Activated CD8-positive, alpha-beta memory T cell treated with anti-CD3 and anti-CD28 coated beads, Interleukin-2, amount 10 ng/mL, durations not matched to agents 7 days and 5 days (primary cell): Measurements from ENCODE around the gene RPTOR. TPM values are rescaled to one million over a fixed set of nuclear protein-coding genes. Genes with fewer than 3 reads are reported as not detected.

Experiments used
- ATAC-seq: fragments of 150-1000 bp; cut with Tn5 transposase; one replicate; pipeline ENCODE4 v1.10.0; 2021; ENCODE audit warnings: moderate library complexity
- CTCF ChIA-PET: fragments of 350-600 bp; sonication (Branson Sonifier 250); formaldehyde crosslinking; loops from one replicate; lab custom pipeline; 2021; ENCODE audit warnings: antibody characterized with exemption; lab: Charles Lee
- DNase-seq: peaks from one replicate; pipeline ENCODE4 v3.0.0-alpha.2; 2020
- H3K27ac Mint-ChIP-seq: one replicate; pipeline ENCODE4 v1.8.0; 2021; ENCODE audit warnings: mild to moderate bottlenecking, mixed read lengths
- H3K27me3 Mint-ChIP-seq: one replicate; pipeline ENCODE4 v1.8.0; 2021; ENCODE audit warnings: mixed read lengths
- H3K36me3 Mint-ChIP-seq: one replicate; pipeline ENCODE4 v1.8.0; 2021; ENCODE audit warnings: mild to moderate bottlenecking, mixed read lengths
- H3K4me1 Mint-ChIP-seq: one replicate; pipeline ENCODE4 v1.8.0; 2021; ENCODE audit warnings: mixed read lengths
- H3K4me3 Mint-ChIP-seq: one replicate; pipeline ENCODE4 v1.8.0; 2021; ENCODE audit warnings: mild to moderate bottlenecking, moderate library complexity, mixed read lengths
- H3K9me3 Mint-ChIP-seq: one replicate; pipeline ENCODE4 v1.8.0; 2022; ENCODE audit warnings: low read depth, mixed read lengths
- total RNA-seq, 2 experiments: library from RNA; stranded (reverse); gene quantifications; one replicate each; pipeline ENCODE4 v1.2.3, GENCODE V29; 2021

The RPTOR gene
- total RNA-seq, 2 experiments from 2014 or later, result 60.4 to 87.0 TPM

DNA sequence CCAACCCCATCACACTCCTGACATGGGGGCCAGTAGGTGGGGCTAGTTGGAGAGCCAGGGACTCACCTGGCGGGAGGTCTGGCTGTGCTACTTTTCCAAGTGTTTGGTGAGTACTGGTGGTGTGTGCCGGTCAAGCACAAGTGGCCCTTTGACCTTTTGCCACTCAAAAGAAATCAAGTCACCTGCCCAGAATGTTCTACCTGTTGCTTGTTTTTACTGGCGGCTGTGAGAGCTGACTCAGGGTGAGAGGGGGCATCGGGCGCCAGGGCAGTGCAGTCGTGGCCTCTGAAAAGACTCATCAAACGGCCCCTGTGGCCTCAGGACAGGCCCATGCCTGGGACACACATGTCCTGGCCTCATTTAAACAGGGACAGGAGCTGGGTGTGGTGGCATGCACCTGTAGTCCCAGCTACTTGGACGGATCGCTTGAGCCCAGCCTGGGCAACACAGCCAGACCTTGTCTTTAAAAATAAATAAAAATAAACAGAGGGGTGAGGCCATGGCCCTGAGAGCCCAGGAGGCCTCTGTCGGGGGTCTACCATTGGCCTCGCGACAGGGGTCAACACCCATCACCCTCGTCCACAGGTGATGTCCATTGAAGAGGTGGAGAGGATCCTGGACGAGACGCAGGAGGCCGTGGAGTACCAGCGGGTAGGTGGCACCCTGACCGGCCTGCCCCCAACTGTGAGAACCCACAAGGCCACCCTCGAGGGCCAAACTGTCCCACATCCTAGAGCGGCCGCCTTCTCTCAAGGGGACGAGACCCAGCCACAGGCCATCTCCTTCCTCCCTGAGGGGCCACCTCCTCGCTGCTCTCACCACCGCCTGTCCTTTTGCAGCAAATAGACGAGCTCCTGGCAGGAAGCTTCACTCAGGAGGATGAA lies 452.0 kb downstream of the RPTOR start:
- H3K9me3 Mint-ChIP-seq, result no peaks in the 10 kb centered on the region
- no peak overlapping the region for H3K4me3 Mint-ChIP-seq
- H3K4me1 Mint-ChIP-seq, result peaks cover 22% of the 10 kb centered on the region
- no peak for DNase-seq
- H3K36me3 Mint-ChIP-seq, result peaks cover 13% of the 10 kb centered on the region
- no peak for ATAC-seq
- CTCF ChIA-PET, result interaction anchor here (1.1 kb wide), 1 partner anchor 98 kb away, joined by 3 read pairs; no protein-coding TSS in a partner anchor
- H3K27ac Mint-ChIP-seq, result no peak overlapping the region
- H3K27me3 Mint-ChIP-seq, result peaks cover 2% of the 10 kb centered on the region

DNA sequence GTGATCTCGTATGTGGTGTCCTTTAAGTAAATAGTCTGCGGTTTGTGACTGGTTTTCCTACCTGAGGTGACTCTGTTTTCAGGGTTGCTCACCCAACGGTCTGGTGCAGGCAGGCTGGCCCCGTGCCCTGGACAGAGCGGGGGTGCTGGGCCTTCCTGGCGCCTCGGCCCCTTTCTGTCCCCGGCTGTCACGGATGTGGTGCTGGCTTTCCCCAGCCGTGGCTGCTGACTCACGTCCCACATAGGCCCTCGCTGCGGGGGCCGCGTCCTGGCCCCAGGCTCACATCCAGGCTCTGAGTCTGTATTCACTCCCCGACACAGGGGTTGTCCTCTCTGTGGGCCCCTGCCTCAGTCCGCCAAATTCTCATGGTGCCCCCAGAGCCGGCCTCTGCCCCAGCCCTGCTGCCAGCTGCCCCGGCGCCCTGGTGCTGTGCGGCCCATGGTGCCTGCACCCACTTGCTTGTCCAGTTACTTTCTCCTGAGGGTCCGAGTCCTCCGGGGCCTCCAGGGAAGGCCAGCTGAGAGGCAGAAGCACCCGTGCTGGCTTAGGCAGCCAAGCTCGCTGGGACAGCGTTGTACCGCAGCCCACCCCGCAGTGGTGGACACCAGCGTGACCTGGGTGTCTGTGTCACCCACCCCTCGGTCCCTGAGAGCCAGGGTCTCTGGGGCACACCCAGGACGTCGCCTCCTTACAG lies 452.9 kb downstream of the RPTOR start:
- peaks cover 23% of the 10 kb centered on the region for H3K4me1 Mint-ChIP-seq
- CTCF ChIA-PET, result interaction anchor here (1.1 kb wide), 1 partner anchor 97 kb away, joined by 3 read pairs; no protein-coding TSS in a partner anchor
- peak; percentile 26 for ATAC-seq
- no peak overlapping the region for H3K27ac Mint-ChIP-seq
- no peak overlapping the region for H3K4me3 Mint-ChIP-seq
- H3K36me3 Mint-ChIP-seq, result peaks cover 13% of the 10 kb centered on the region
- no peaks in the 10 kb centered on the region for H3K9me3 Mint-ChIP-seq
- peak; percentile 40 for DNase-seq
- H3K27me3 Mint-ChIP-seq, result peaks cover 7% of the 10 kb centered on the region

DNA sequence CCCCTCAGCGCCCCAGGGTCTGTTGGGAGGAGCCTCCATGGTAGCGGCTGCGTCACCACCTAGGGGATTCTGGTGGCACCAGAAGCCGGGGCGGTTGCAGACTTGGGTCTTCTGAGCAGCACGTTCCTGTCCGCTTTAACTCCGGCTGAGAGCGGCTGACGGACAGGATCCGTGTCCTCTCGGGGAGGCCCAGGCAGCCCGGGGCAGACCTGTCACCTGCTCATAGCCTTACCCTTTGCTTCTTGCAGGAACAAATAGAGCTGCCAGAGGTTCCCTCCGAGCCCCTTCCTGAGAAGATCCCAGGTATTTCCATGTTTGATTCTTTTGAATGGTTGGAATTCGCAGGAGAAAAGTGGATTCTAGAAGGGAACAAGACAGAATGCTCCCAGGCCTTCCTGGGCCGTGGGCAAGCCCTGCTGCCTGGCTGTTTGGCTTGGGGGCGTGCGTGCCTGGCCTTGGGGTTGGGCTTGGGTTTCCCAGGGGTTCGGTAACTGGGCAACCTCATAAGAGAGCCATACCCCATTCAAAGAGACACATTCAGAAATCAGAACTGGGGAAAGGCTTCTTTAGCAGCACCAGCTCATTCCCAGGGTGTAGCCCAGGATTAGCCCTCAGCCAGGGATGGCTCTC lies 453.6 kb downstream of the RPTOR start:
- no peak for ATAC-seq
- H3K4me1 Mint-ChIP-seq, result peaks cover 17% of the 10 kb centered on the region
- CTCF ChIA-PET, result interaction anchor here (0.9 to 1.5 kb wide), 3 partner anchors 9 to 103 kb away, joined by 3 to 5 read pairs (median 3); no protein-coding TSS in a partner anchor
- no peak overlapping the region for H3K4me3 Mint-ChIP-seq
- H3K27me3 Mint-ChIP-seq, result peaks cover 14% of the 10 kb centered on the region
- H3K36me3 Mint-ChIP-seq, result peaks cover 13% of the 10 kb centered on the region
- no peak for DNase-seq
- H3K9me3 Mint-ChIP-seq, result no peaks in the 10 kb centered on the region
- no peak overlapping the region for H3K27ac Mint-ChIP-seq

DNA sequence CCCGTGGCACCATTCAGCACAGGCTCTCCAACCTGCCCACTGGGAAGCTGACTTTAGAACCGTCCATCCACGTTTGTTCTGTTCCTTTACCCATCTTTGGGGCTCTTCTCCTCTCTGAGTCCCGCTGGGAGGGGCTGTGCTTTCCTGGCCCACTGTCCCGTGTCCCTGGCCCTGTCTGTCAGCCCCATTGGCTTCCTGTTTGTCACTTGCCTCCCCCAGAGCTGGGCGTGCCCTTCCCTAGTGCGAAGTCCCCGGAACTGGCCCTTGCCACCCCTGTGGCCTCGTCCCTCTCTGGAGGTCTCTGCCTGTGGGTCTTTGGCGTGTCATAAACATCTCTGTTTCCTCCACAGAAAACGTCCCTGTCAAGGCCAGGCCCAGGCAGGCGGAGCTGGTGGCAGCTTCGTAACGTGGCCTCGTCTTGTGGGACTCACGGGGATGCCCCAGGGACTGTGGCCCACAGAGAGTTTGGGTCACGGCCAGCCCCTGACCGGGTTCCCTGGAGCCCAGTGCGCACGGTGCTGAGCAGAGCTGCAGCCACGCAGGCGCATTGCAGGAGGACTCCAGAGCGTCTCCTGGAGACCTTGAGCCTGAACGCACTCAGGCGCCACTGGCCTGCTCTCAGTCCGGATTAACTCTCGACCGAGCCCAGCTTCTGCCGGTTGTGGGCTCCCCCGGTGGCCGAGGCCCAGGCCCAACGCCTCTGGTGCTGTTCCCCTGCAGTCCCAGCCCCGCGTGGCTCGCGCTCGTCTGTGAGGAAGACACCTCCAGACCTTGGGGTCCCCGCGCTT lies 454.3 kb downstream of the RPTOR start:
- CTCF ChIA-PET, result interaction anchor here (0.9 to 1.5 kb wide), 3 partner anchors 10 to 103 kb away, joined by 3 to 5 read pairs (median 3); no protein-coding TSS in a partner anchor
- Mint-ChIP-seq H3K27me3 (peaks cover 19% of the 10 kb centered on the region), H3K4me1 (peaks cover 17% of the 10 kb centered on the region), H3K4me3 (no peak overlapping the region), H3K9me3 (no peaks in the 10 kb centered on the region), H3K36me3 (peaks cover 13% of the 10 kb centered on the region), H3K27ac (no peak overlapping the region)
- ATAC-seq (no peak), DNase-seq (no peak)

DNA sequence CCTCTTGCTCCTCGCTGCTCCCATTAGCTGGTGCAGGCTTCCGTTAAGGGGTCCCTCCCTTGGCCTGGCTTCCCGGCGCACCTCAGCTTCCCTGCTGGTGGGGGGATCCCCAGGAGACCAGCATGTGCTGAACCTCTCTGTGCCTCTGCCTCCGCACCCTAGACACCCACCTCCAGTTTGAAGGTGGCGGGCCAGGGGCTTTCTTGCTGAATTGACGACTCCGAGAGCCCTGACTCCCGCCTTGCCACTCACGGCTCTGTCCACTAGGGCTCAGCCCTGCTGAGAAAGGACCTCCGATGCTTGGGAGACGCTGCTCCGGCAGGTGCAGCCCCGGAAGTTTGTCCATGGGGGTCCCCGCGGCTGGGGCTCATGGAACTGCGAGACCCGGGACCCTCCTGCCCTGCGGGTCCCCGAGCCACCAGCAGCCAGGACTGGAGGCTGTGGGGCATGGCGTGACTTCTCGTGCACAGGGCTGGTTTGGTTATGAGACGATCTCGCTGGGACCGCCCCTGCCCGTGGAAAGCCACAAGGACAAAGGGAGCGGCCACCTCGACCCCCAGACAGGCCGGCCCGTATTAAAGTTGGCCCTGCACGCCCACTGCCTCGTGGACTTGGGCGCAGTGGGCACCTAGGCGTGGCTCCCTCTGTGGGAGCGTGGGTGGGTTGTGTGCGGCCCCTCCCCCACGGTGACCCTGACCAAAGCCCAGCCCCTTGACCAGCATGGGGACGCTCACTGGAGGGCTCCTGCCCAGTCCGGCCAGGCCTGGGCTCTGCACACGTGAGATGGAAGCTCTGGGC lies 455.1 kb downstream of the RPTOR start:
- no peaks in the 10 kb centered on the region for H3K9me3 Mint-ChIP-seq
- H3K27me3 Mint-ChIP-seq, result peaks cover 23% of the 10 kb centered on the region
- ATAC-seq, result no peak
- no peak overlapping the region for H3K27ac Mint-ChIP-seq
- H3K4me3 Mint-ChIP-seq, result no peak overlapping the region
- CTCF ChIA-PET, result interaction anchor here (1.5 kb wide), 1 partner anchor 11 kb away, joined by 5 read pairs; no protein-coding TSS in a partner anchor
- peaks cover 13% of the 10 kb centered on the region for H3K36me3 Mint-ChIP-seq
- DNase-seq, result no peak
- peaks cover 21% of the 10 kb centered on the region for H3K4me1 Mint-ChIP-seq

DNA sequence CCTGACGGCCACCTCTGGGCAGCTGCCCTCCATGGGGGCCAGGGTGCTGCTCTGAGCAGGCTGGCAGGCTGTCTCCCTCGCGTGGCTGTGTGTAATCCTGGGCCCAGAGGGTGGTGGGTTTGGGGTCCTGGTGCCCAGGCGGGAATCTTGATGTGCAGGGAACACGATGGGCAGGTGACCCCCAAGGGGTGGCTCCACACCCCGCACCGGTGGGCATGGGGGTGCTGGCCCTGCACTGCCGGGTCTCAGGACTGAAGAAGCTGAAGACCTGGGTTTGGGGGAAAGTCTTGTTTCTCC lies 455.6 kb downstream of the RPTOR start:
- Mint-ChIP-seq H3K4me1 (peaks cover 24% of the 10 kb centered on the region), H3K4me3 (no peak overlapping the region), H3K27ac (no peak overlapping the region), H3K9me3 (no peaks in the 10 kb centered on the region), H3K36me3 (peaks cover 13% of the 10 kb centered on the region), H3K27me3 (peaks cover 27% of the 10 kb centered on the region)
- CTCF ChIA-PET, result interaction anchor here (1.3 kb wide), 1 partner anchor 87 kb away, joined by 3 read pairs; no protein-coding TSS in a partner anchor
- ATAC-seq, result no peak
- no peak for DNase-seq

DNA sequence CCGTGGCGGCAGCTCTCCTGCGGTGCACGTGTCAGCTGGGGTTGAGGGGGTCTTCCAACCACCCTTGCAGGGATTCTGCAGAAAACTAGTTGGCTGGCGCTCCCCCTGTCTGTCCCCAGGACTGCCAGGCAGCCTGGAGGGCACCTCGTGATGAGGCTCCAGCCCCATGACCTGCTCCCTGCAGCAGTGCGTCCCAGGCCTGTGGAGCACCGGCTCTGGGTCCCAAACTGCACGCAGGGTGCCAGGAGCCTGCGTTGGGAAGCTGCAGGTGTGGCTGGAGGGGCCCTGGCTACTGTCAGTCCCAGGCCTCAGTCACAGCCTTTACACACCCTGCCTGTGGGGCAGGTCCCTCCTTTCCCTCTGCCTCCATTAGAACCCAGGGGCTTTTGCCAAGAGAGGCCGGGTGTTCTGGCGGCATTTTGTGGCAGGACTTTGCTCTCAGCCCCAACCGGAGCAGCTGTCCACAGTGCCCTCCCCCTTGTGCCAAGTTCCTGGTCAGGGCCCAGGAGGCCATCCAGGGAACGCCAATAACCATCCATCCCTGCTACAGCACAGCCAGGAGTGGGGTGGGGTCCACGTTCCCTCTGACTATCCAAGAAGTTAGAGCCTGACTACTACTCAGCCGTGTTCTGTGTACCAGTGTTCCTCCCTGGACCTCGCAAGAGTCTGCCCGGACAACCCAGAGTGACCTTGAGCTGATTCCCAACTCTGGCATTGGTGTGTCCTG lies 456.2 kb downstream of the RPTOR start:
- CTCF ChIA-PET, result interaction anchor here (1.3 kb wide), 1 partner anchor 88 kb away, joined by 3 read pairs; no protein-coding TSS in a partner anchor
- H3K9me3 Mint-ChIP-seq, result no peaks in the 10 kb centered on the region

DNA sequence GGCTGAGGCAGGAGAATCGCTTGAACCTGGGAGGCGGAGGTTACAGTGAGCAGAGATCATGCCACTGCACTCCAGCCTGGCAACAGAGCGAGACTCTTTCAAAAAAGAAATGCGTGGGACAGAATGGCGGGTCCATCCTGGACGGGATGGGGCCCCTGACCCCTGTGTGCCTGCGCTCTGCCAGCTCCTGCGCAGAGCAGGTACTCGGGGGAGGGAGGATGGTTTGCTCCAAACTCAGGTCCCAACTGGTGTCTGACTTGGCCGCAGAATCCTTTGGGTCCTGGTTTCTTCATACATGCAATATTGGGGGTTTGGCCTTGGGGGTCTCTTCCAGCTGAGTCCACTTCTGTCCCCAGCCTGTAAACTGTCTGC lies 457.4 kb downstream of the RPTOR start:
- H3K4me1 Mint-ChIP-seq, result peaks cover 19% of the 10 kb centered on the region
- ATAC-seq (no peak), DNase-seq (no peak)
- peaks cover 5% of the 10 kb centered on the region for H3K36me3 Mint-ChIP-seq
- H3K27me3 Mint-ChIP-seq, result peaks cover 36% of the 10 kb centered on the region
- CTCF ChIA-PET, result interaction anchor here (1.0 to 4.3 kb wide), 2 partner anchors 12 to 20 kb away, joined by 3 to 17 read pairs; partner anchors contain the start of gene CHMP6
- H3K9me3 Mint-ChIP-seq, result no peaks in the 10 kb centered on the region
- H3K4me3 Mint-ChIP-seq, result no peak overlapping the region
- H3K27ac Mint-ChIP-seq, result no peak overlapping the region

More for the DNA sequence above, 456.2 kb downstream of the RPTOR start:
- Mint-ChIP-seq H3K4me1 (peaks cover 20% of the 10 kb centered on the region), H3K36me3 (peaks cover 9% of the 10 kb centered on the region), H3K27ac (no peak overlapping the region), H3K27me3 (peaks cover 27% of the 10 kb centered on the region), H3K4me3 (no peak overlapping the region)
- DNase-seq, result no peak
- ATAC-seq, result no peak

DNA sequence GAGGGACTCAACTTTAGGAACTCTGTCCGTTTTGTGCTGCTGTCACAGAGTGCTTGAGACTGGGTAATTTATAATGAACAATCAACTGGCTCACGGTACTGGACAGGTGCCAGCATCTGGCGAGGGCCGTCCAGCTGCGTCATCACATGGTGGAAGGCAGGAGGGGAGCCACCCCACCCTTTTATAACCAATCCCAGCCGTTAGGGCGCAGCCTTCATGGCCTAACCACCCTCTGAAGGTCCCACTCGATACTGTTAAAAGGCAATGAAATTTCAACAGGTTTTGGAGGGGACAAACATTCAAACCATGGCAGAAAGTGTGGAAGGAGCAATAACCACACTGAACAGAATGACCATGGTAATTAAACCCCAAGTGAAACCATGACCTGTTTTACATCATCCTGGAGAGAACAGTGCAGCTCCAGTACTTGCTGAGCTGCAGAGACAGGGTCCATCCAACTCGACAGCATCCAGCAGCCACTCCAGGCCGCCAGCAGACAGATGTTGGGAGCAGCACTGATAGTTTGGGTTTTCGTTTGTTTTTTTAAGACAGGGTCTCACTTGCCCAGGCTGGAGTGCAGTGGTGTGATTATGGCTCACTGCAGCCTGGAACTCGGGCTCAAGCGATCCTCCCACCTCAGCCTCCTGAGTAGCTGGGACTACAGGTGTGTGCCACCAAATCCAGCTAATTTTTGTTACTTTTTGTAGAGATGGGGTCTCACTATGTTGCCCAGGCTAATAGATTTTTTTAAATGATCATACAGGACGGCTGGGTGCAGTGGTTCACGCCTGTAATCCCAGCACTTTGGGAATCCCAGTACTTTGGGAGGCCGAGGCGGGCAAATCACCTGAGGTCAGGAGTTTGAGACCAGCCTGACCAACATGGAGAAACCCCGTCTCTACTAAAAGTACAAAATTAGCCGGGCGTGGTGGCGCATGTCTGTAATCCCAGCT lies 458.0 kb downstream of the RPTOR start:
- Mint-ChIP-seq H3K4me1 (peaks cover 16% of the 10 kb centered on the region), H3K4me3 (no peak overlapping the region), H3K27me3 (peaks cover 42% of the 10 kb centered on the region), H3K9me3 (no peaks in the 10 kb centered on the region), H3K36me3 (peaks cover 5% of the 10 kb centered on the region), H3K27ac (no peak overlapping the region)
- no peak for ATAC-seq
- no peak for DNase-seq
- CTCF ChIA-PET, result interaction anchor here (0.9 to 4.3 kb wide), 4 partner anchors 10 to 95 kb away, joined by 3 to 17 read pairs (median 3); partner anchors contain the start of gene CHMP6

DNA sequence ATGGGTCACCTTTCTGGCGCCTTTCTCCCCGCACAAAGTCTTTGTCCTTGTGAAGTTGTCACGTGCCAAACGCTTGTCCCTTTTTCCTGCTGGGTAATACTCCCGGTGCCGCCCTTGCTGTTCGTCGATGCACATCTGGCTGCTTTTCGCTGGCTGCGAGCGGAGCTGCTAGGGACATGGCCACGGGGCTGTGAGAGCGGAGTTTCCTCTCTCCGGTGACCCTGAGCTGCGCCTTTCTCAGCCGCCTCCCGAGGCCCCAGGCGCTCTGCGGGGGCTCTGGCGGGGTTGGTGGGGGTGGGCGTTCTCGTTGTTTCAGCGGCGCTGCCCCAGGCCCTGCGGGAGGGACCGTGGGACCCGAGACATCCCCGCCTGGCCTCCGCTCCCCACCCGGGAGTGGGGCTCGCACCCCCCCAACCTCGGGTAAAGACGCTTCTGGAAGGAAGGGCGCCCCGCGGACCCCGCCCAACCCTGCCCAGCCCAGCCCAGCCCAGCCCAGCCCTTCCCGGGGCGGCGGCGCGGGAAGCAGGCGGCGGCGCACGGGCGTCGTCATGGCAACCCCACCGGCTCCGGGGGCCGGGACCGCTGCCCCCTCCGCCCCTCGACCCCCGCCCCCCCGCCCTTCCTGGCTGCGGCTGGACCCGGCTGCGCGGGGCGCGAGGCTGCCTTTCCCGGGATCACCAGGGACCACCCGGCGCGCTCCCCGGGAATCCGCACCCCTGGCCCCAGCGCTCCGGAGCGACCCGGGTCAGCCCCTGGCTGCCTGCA lies 459.3 kb downstream of the RPTOR start:
- DNase-seq, result no peak
- Mint-ChIP-seq H3K27ac (no peak overlapping the region), H3K27me3 (peaks cover 42% of the 10 kb centered on the region), H3K4me1 (peaks cover 14% of the 10 kb centered on the region), H3K9me3 (no peaks in the 10 kb centered on the region), H3K36me3 (peaks cover 2% of the 10 kb centered on the region), H3K4me3 (no peak overlapping the region)
- ATAC-seq, result peak; percentile 27
- CTCF ChIA-PET, result interaction anchor here (0.6 to 4.3 kb wide), 6 partner anchors 14 to 98 kb away, joined by 3 to 17 read pairs (median 4); partner anchors contain the start of gene CHMP6
